GM12878 (cell line): ENCODE measurements around the gene IDI2. TPM values are rescaled to one million over a fixed set of nuclear protein-coding genes. Genes with fewer than 3 reads are reported as not detected.

Experiments used
- ATAC-seq: fragments of 200-7000 bp; cut with Tn5 transposase; 3 replicates; pipeline ENCODE4 v1.9.1; 2020; ENCODE audit warnings: mild to moderate bottlenecking, moderate library complexity
- BruUV-seq: library from RNA; stranded (reverse); fragments of 400-500 nt; replicated peaks from 2 replicates; lab custom pipeline; 2021; lab: Mats Ljungman, UMichigan
- CTCF ChIA-PET: fragments of 300-600 bp; sonication (Branson Sonifier 250); formaldehyde crosslinking; extraction: SDS; loops from one replicate; lab custom pipeline; 2021; ENCODE audit warnings: inconsistent platforms; lab: Yijun Ruan, JAX
- POLR2A ChIA-PET: fragments of 350-600 bp; formaldehyde crosslinking; extraction: SDS; loops from one replicate; lab custom pipeline; 2021; ENCODE audit warnings: inconsistent platforms; lab: Charles Lee
- RAD21 ChIA-PET: fragments of 300-600 bp; sonication (Branson Sonifier 250); formaldehyde crosslinking; loops from one replicate; lab custom pipeline; 2023; ENCODE audit warnings: antibody characterized with exemption; ENCODE audit not compliant: unreplicated experiment; lab: Charles Lee
- SMC1A ChIA-PET: fragments of 300-600 bp; sonication (Branson Sonifier 250); formaldehyde crosslinking; loops from one replicate; lab custom pipeline; 2023; ENCODE audit not compliant: unreplicated experiment, uncharacterized antibody; lab: Charles Lee
- DNase-seq: peaks from one replicate; pipeline ENCODE4 v3.0.0-alpha.2; 2011; ENCODE audit warnings: low read depth, low spot score
- FAIRE-seq: peaks from 3 replicates; lab custom pipeline; 2011; peaks lifted over from hg19 to GRCh38; lab: Jason Lieb, UNC
- H2AFZ ChIP-seq: 2 replicates; pipeline ENCODE4 v1.6.0; 2011; ENCODE audit warnings: low read depth, low read length, control low read depth; ENCODE audit not compliant: control insufficient read depth
- H3K27ac ChIP-seq: 2 replicates; pipeline ENCODE4 v1.5.1; 2011; ENCODE audit warnings: control low read depth; ENCODE audit not compliant: control insufficient read depth, insufficient read depth
- H3K27me3 ChIP-seq, 2 experiments: replicated peaks in 1 of 2; 2 replicates each; pipeline versions ENCODE4 v1.6.0 to v1.6.1; 2011; ENCODE audit warnings: low read length in 1 of 2; ENCODE audit not compliant: control insufficient read depth in 2 of 2, insufficient read depth in 2 of 2
- H3K36me3 ChIP-seq, 2 experiments: 2 replicates each; pipeline ENCODE4 v1.5.1; 2011; ENCODE audit warnings: low read length in 1 of 2; ENCODE audit not compliant: control insufficient read depth in 2 of 2, insufficient read depth in 2 of 2
- H3K4me1 ChIP-seq: 2 replicates; pipeline ENCODE4 v1.6.1; 2011; ENCODE audit warnings: mild to moderate bottlenecking, low read length, moderate library complexity, mixed read lengths; ENCODE audit not compliant: control insufficient read depth, insufficient read depth
- H3K4me2 ChIP-seq: 2 replicates; pipeline ENCODE4 v1.6.0; 2011; ENCODE audit warnings: control low read depth; ENCODE audit not compliant: control insufficient read depth, insufficient read depth
- H3K4me3 ChIP-seq: fragments of 200-600 bp; sonication (generic); 2 replicates; pipeline ENCODE4 v1.5.1; 2016
- H3K79me2 ChIP-seq: 2 replicates; pipeline ENCODE4 v1.6.0; 2011; ENCODE audit warnings: low read length; ENCODE audit not compliant: control insufficient read depth, insufficient read depth
- H3K9ac ChIP-seq: 2 replicates; pipeline ENCODE4 v1.8.0; 2011; ENCODE audit warnings: low read length, control low read depth, mixed read lengths; ENCODE audit not compliant: control insufficient read depth, insufficient read depth
- H3K9me3 ChIP-seq: replicated peaks from 3 replicates; pipeline ENCODE4 v1.5.1; 2011; ENCODE audit warnings: mild to moderate bottlenecking, low read length; ENCODE audit not compliant: control insufficient read depth, insufficient read depth
- H4K20me1 ChIP-seq: 2 replicates; pipeline ENCODE4 v1.6.0; 2011; ENCODE audit not compliant: control insufficient read depth, insufficient read depth
- ATF7 ChIP-seq: fragments of 450-650 bp; IDR thresholded peaks from 2 replicates; pipeline ENCODE4 v1.6.1; 2016; ENCODE audit warnings: low read depth, mild to moderate bottlenecking
- CHD4 ChIP-seq: fragments of 200-600 bp; sonication (generic); IDR thresholded peaks from 2 replicates; pipeline ENCODE4 v1.6.1; 2016; ENCODE audit warnings: mild to moderate bottlenecking
- CREB1 ChIP-seq: IDR thresholded peaks from 2 replicates; pipeline ENCODE4 v1.6.1; 2012; ENCODE audit warnings: low read depth, mild to moderate bottlenecking, inconsistent platforms
- JUNB ChIP-seq: IDR thresholded peaks from 2 replicates; pipeline ENCODE4 v1.6.1; 2016; ENCODE audit warnings: antibody characterized with exemption, mild to moderate bottlenecking
- NFYA ChIP-seq: IDR thresholded peaks from 2 replicates; pipeline ENCODE4 v1.6.1; 2011; ENCODE audit warnings: low read depth, mild to moderate bottlenecking, low read length, improper control_type of control experiment, borderline replicate concordance
- NR2C1 ChIP-seq: fragments of 450-650 bp; IDR thresholded peaks from 2 replicates; pipeline ENCODE4 v1.6.1; 2017; ENCODE audit warnings: antibody characterized with exemption, mild to moderate bottlenecking, moderate library complexity
- POLR2A ChIP-seq: IDR thresholded peaks from 2 replicates; pipeline ENCODE4 v1.6.1; 2011; ENCODE audit warnings: low read depth, mild to moderate bottlenecking, low read length
- POLR2AphosphoS5 ChIP-seq: IDR thresholded peaks from 2 replicates; pipeline ENCODE4 v1.6.1; 2011; ENCODE audit warnings: mild to moderate bottlenecking, low read length, inconsistent platforms
- RBBP5 ChIP-seq: fragments of 200-600 bp; sonication (generic); conservative IDR thresholded peaks from 2 replicates; pipeline ENCODE4 v1.6.1; 2016
- RUNX3 ChIP-seq: IDR thresholded peaks from 2 replicates; pipeline ENCODE4 v1.6.1; 2012; ENCODE audit warnings: low read length, inconsistent platforms
- SMAD5 ChIP-seq: IDR thresholded peaks from 2 replicates; pipeline ENCODE4 v1.6.1; 2016; ENCODE audit warnings: antibody characterized with exemption, low read depth
- SUPT20H ChIP-seq: IDR thresholded peaks from 2 replicates; pipeline ENCODE4 v1.6.1; 2011; ENCODE audit warnings: low read depth, mild to moderate bottlenecking, low read length, moderate library complexity, borderline replicate concordance; ENCODE audit not compliant: control insufficient read depth
- ZNF217 ChIP-seq: fragments of 450-650 bp; IDR thresholded peaks from 2 replicates; pipeline ENCODE4 v1.6.1; 2017; ENCODE audit warnings: antibody characterized with exemption, mild to moderate bottlenecking
- WGBS: methylation state at CpG from one replicate; pipeline ENCODE4 v1.1.6; 2016; ENCODE audit warnings: low lambda C conversion rate; ENCODE audit not compliant: insufficient replicate concordance, insufficient coverage; ENCODE audit errors: missing lambda C conversion rate; 5-methylcytosine and 5-hydroxymethylcytosine counted together
- in situ Hi-C: fragments of 300-500 bp; cut with MboI; formaldehyde crosslinking; loops from 9 replicates; pipeline ENCODE4 v1.14.3; 2018; ENCODE audit warnings: mixed read lengths
- intact Hi-C: fragments of 100-400 bp; cut with micrococcal nuclease; formaldehyde crosslinking; loops from one replicate; pipeline ENCODE4 v1.14.2; 2022; ENCODE audit not compliant: unreplicated experiment
- polyA plus RNA-seq, 11 experiments: library from polyadenylated mRNA; depleted of rRNA in 4 of 11; unstranded in 6 of 11; stranded (reverse) in 5 of 11; fragments of >200 nt; fragmentation: Nextera tagmentation in 4 of 11; fragmentation: Illumina TruSeq in 1 of 11; extraction: Ambion mirVana in 4 of 11; extraction: Trizol in 1 of 11; gene quantifications; 1 replicate in 1 of 11; 2 replicates in 10 of 11; pipeline versions ENCODE4 v1.2.1 to v1.2.3, GENCODE V29; 2011 to 2016; ENCODE audit warnings: inconsistent platforms in 2 of 11, missing spikeins in 2 of 11, low read depth in 1 of 11
- total RNA-seq, 4 experiments: library from RNA; depleted of rRNA in 3 of 4; stranded (reverse); fragments of >200 nt in 3 of 4; fragmentation: Illumina TruSeq in 1 of 4; extraction: Trizol in 1 of 4; gene quantifications; 2 replicates each; pipeline versions ENCODE4 v1.2.1 to v1.2.3, GENCODE V29; 2013 to 2021
- TF ChIP-seq, protein P1 (sequence below): fragments of 450-650 bp; formaldehyde crosslinking; IDR thresholded peaks from 2 replicates; pipeline ENCODE4 v1.4.0; 2022; ENCODE audit warnings: mild to moderate bottlenecking, moderate library complexity
- TF ChIP-seq, protein P2 (sequence below): IDR thresholded peaks from 2 replicates; pipeline ENCODE4 v1.6.1; 2011; ENCODE audit warnings: low read depth, mild to moderate bottlenecking, low read length, moderate library complexity, borderline replicate concordance; ENCODE audit errors: extremely low read depth
- TF ChIP-seq, protein P3 (sequence below): IDR thresholded peaks from 2 replicates; pipeline ENCODE4 v1.6.1; 2012; ENCODE audit warnings: low read length, inconsistent platforms

The IDI2 gene
- total and polyA plus RNA-seq, 10 of the 15 experiments (the other 5 are each of a cell fraction or from before 2014, with no cell fraction given), result 0.06 TPM; not detected in 9

DNA sequence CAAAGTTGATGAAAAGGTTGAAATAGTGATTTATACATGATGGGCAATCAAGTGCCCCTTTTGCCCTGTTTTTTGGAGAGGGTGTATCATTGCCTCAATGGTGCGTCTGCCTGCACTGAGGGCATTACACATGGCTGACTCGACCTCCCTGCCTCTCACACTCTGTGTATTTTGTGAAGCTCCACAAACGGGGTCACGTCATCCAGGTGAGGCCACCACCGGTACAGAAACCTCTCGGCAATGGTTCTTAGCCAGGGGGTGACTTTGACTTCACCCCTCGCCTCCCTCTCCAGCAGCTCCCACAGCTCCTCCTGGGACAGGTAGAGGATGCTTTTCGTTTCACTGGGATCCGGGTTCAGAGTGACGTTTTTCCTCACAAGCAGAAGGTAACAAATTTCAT, 6.3 kb downstream of the IDI2 start:
- no peak for FAIRE-seq
- no peak overlapping the region for H3K27ac ChIP-seq
- no peak overlapping the region for H3K9ac ChIP-seq
- no peak overlapping the region for H3K4me2 ChIP-seq
- no peaks in the 10 kb centered on the region for H3K27me3 ChIP-seq
- intact Hi-C loops, result no loop called here
- BruUV-seq, result TSS peak; percentile 33
- no peak for DNase-seq
- ChIA-PET CTCF (no interaction called here), SMC1A (no interaction called here), RAD21 (no interaction called here), POLR2A (interaction anchor here (0.7 kb wide), 1 partner anchor 9 kb away, joined by 3 read pairs; no protein-coding TSS in a partner anchor)
- H3K36me3 ChIP-seq, result peaks cover 9 to 17% of the 10 kb centered on the region in 2 experiments; a peak in 3 of 4 replicates
- WGBS, result 92% methylated on average over 10 of the region's 10 CpGs
- H3K9me3 ChIP-seq, result no peaks in the 10 kb centered on the region
- no peaks in the 10 kb centered on the region for H4K20me1 ChIP-seq
- no peak for ATAC-seq
- H3K4me3 ChIP-seq, result no peak overlapping the region
- no peaks in the 10 kb centered on the region for H3K4me1 ChIP-seq
- H3K79me2 ChIP-seq, result no peaks in the 10 kb centered on the region
- in situ Hi-C loops, result no loop called here
- TF ChIP-seq ZNF217 (no peak), POLR2AphosphoS5 (0 out of 2 replicates have a peak, but pooled peaks have one; percentile 46), ATF7 (no peak), POLR2A (peak; percentile 57)
- no peak overlapping the region for H2AFZ ChIP-seq

DNA sequence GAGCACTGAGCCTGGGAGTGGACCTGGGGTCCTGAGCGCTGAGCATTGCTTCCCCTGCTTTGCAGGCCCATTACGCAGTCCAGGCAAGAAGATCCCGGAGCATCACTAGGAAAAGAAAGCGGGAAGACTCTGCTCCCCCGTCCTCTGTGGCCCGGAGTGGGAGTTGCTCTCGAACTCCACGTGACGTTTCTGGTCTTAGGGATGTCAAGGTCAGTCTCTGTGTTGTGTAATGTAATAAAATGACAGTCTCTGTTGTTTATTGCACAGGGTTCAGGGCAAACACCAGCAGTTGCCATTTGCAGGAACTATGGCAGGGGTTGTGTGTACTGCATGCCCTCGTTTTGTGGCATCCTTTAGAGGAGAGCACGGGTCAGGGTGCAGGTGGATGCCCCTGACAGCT, 10.0 kb downstream of the IDI2 start:
- H3K79me2 ChIP-seq, result no peaks in the 10 kb centered on the region
- FAIRE-seq (no peak), DNase-seq (no peak), ATAC-seq (no peak)
- H3K4me3 ChIP-seq, result no peak overlapping the region
- H3K9ac ChIP-seq, result no peak overlapping the region
- POLR2A ChIA-PET, result no interaction called here
- no peak overlapping the region for H3K4me2 ChIP-seq
- intact Hi-C loops, result no loop called here
- RAD21 ChIA-PET, result no interaction called here
- H3K9me3 ChIP-seq, result no peaks in the 10 kb centered on the region
- H2AFZ ChIP-seq, result no peak overlapping the region
- no peaks in the 10 kb centered on the region for H3K27me3 ChIP-seq
- no peaks in the 10 kb centered on the region for H3K4me1 ChIP-seq
- SMC1A ChIA-PET, result no interaction called here
- no peaks in the 10 kb centered on the region for H4K20me1 ChIP-seq
- no peak overlapping the region for H3K27ac ChIP-seq
- WGBS, result 97% methylated on average over 10 of the region's 11 CpGs
- CTCF ChIA-PET, result no interaction called here
- BruUV-seq, result no TSS peak
- in situ Hi-C loops, result no loop called here
- H3K36me3 ChIP-seq, result peaks cover 27 to 33% of the 10 kb centered on the region in 2 experiments; a peak in 3 of 4 replicates
- TF ChIP-seq CREB1 (no peak), NFYA (no peak), JUNB (no peak), RBBP5 (no peak), SUPT20H (no peak), NR2C1 (no peak), SMAD5 (no peak), RUNX3 (no peak), CHD4 (no peak)
- TF ChIP-seq, protein P1, sequence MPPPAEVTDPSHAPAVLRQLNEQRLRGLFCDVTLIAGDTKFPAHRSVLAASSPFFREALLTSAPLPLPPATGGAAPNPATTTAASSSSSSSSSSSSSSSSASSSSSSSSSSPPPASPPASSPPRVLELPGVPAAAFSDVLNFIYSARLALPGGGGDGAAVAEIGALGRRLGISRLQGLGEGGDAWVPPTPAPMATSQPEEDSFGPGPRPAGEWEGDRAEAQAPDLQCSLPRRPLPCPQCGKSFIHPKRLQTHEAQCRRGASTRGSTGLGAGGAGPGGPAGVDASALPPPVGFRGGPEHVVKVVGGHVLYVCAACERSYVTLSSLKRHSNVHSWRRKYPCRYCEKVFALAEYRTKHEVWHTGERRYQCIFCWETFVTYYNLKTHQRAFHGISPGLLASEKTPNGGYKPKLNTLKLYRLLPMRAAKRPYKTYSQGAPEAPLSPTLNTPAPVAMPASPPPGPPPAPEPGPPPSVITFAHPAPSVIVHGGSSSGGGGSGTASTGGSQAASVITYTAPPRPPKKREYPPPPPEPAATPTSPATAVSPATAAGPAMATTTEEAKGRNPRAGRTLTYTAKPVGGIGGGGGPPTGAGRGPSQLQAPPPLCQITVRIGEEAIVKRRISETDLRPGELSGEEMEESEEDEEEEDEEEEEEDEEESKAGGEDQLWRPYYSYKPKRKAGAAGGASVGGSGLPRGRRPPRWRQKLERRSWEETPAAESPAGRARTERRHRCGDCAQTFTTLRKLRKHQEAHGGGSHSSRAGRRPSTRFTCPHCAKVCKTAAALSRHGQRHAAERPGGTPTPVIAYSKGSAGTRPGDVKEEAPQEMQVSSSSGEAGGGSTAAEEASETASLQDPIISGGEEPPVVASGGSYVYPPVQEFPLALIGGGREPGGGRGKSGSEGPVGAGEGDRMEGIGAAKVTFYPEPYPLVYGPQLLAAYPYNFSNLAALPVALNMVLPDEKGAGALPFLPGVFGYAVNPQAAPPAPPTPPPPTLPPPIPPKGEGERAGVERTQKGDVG (CRISPR knock-in tag), result no peak
- TF ChIP-seq, protein P2, sequence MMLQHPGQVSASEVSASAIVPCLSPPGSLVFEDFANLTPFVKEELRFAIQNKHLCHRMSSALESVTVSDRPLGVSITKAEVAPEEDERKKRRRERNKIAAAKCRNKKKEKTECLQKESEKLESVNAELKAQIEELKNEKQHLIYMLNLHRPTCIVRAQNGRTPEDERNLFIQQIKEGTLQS, result no peak
- TF ChIP-seq, protein P3, sequence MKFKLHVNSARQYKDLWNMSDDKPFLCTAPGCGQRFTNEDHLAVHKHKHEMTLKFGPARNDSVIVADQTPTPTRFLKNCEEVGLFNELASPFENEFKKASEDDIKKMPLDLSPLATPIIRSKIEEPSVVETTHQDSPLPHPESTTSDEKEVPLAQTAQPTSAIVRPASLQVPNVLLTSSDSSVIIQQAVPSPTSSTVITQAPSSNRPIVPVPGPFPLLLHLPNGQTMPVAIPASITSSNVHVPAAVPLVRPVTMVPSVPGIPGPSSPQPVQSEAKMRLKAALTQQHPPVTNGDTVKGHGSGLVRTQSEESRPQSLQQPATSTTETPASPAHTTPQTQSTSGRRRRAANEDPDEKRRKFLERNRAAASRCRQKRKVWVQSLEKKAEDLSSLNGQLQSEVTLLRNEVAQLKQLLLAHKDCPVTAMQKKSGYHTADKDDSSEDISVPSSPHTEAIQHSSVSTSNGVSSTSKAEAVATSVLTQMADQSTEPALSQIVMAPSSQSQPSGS, result no peak
